ENCODE measurements around the gene SMIM5.

SMIM5 gene

DNA sequence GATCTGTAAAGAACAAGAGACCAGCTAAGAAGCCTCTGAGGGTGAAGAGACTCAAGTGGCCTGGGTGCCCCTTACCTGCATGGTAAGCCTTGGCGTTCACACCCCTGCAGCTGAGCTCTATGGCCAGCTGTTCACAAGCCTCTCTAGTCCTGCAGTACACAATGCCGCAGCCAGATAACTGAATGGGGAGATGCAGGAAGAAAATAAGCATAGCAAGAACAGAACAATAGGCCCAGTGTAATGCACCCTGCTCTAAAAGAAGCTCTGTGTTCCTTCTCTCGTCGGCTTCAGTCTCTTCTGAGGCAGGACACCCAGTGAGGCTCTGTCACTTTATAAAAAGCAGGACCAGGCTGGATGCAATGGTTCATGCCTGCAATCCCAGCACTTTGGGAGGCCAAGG lies 28.3 kb downstream of the SMIM5 start:
- H3K27ac ChIP-seq (ENCODE audit: low read length, poor library complexity, severe bottlenecking) = no peak overlapping the region
- H3K4me1 ChIP-seq (ENCODE audit: control insufficient read depth, insufficient read depth, low read depth, low read length) = peaks cover 7% of the 10 kb centered on the region
- H2BK12ac ChIP-seq (ENCODE audit: low read length in 2 of 2) = no peak overlapping the region
- no peak overlapping the region for H3K4me3 ChIP-seq (ENCODE audit: insufficient read depth in 1 of 2, low read depth in 1 of 2, low read length in 2 of 2)
- no peaks in the 10 kb centered on the region for H3K9me3 ChIP-seq (ENCODE audit: control insufficient read depth, low read length)
- no peak overlapping the region for H3K4ac ChIP-seq (ENCODE audit: low read depth in 1 of 2, low read length in 2 of 2)
- H3K9ac ChIP-seq (ENCODE audit: low read length) = no peak overlapping the region
- no peaks in the 10 kb centered on the region for H3K27me3 ChIP-seq (ENCODE audit: control insufficient read depth in 1 of 2, insufficient read depth in 1 of 2, low read length in 2 of 2)
- H2AK5ac ChIP-seq (ENCODE audit: low read length, severe bottlenecking) = no peak overlapping the region
- H2BK5ac ChIP-seq (ENCODE audit: low read depth, low read length, poor library complexity, severe bottlenecking) = no peak overlapping the region
- no peak overlapping the region for H3K18ac ChIP-seq (ENCODE audit: low read depth in 1 of 2, low read length in 2 of 2)
- no peak overlapping the region for H4K91ac ChIP-seq (ENCODE audit: low read length)
- no peak overlapping the region for H3K23ac ChIP-seq (ENCODE audit: low read length in 2 of 2)
- 96% methylated on average over 4 of the region's 4 CpGs for WGBS
- H3K36me3 ChIP-seq (ENCODE audit: control insufficient read depth in 1 of 2, insufficient read depth in 2 of 2, low read depth in 1 of 2, low read length in 2 of 2) = peaks cover 38 to 62% of the 10 kb centered on the region in 2 experiments
- DNase-seq = no peak
- no peak overlapping the region for H2BK15ac ChIP-seq (ENCODE audit: low read depth, poor library complexity, severe bottlenecking)
- no peak overlapping the region for H4K8ac ChIP-seq (ENCODE audit: low read length)
- no peak overlapping the region for H3K4me2 ChIP-seq (ENCODE audit: low read length, poor library complexity, severe bottlenecking)
- H3K14ac ChIP-seq (ENCODE audit: low read length in 2 of 2) = no peak overlapping the region
- peaks cover 26% of the 10 kb centered on the region for H3K79me1 ChIP-seq (replicated peaks; ENCODE audit: low read length, poor library complexity, severe bottlenecking)
- H2BK120ac ChIP-seq (ENCODE audit: low read depth, low read length) = no peak overlapping the region
- no peak overlapping the region for H2AFZ ChIP-seq (ENCODE audit: low read depth, low read length)

- peaks cover 34 to 56% of the 10 kb centered on the region in 2 experiments for H3K36me3 ChIP-seq (ENCODE audit: control insufficient read depth in 1 of 2, insufficient read depth in 2 of 2, low read depth in 1 of 2, low read length in 2 of 2)
- H3K4me3 ChIP-seq (ENCODE audit: insufficient read depth in 1 of 2, low read depth in 1 of 2, low read length in 2 of 2) = no peak overlapping the region
- no peak overlapping the region for H3K4ac ChIP-seq (ENCODE audit: low read depth in 1 of 2, low read length in 2 of 2)
- H3K23ac ChIP-seq (ENCODE audit: low read length in 2 of 2) = no peak overlapping the region
- no peak overlapping the region for H3K4me2 ChIP-seq (ENCODE audit: low read length, poor library complexity, severe bottlenecking)
- no peak overlapping the region for H2BK120ac ChIP-seq (ENCODE audit: low read depth, low read length)
- no peak overlapping the region for H2AFZ ChIP-seq (ENCODE audit: low read depth, low read length)
- no peaks in the 10 kb centered on the region for H3K9me3 ChIP-seq (ENCODE audit: control insufficient read depth, low read length)
- H2BK15ac ChIP-seq (ENCODE audit: low read depth, poor library complexity, severe bottlenecking) = no peak overlapping the region
- no peak overlapping the region for H3K18ac ChIP-seq (ENCODE audit: low read depth in 1 of 2, low read length in 2 of 2)
- no peak overlapping the region for H2BK12ac ChIP-seq (ENCODE audit: low read length in 2 of 2)
- WGBS = 97% methylated on average over 9 of the region's 9 CpGs
- no peaks in the 10 kb centered on the region for H3K27me3 ChIP-seq (ENCODE audit: control insufficient read depth in 1 of 2, insufficient read depth in 1 of 2, low read length in 2 of 2)
- DNase-seq = no peak
- no peak overlapping the region for H3K9ac ChIP-seq (ENCODE audit: low read length)
- peaks cover 7% of the 10 kb centered on the region for H3K4me1 ChIP-seq (ENCODE audit: control insufficient read depth, insufficient read depth, low read depth, low read length)
- H3K27ac ChIP-seq (ENCODE audit: low read length, poor library complexity, severe bottlenecking) = no peak overlapping the region
- H4K91ac ChIP-seq (ENCODE audit: low read length) = no peak overlapping the region
- H4K8ac ChIP-seq (ENCODE audit: low read length) = no peak overlapping the region
- no peak overlapping the region for H2AK5ac ChIP-seq (ENCODE audit: low read length, severe bottlenecking)
- H2BK5ac ChIP-seq (ENCODE audit: low read depth, low read length, poor library complexity, severe bottlenecking) = no peak overlapping the region
- no peak overlapping the region for H3K14ac ChIP-seq (ENCODE audit: low read length in 2 of 2)
- H3K79me1 ChIP-seq (replicated peaks; ENCODE audit: low read length, poor library complexity, severe bottlenecking) = peaks cover 28% of the 10 kb centered on the region
Observed at GRCh38 chr17:75662511-75662910, 29.3 kb downstream of the SMIM5 start.

DNA sequence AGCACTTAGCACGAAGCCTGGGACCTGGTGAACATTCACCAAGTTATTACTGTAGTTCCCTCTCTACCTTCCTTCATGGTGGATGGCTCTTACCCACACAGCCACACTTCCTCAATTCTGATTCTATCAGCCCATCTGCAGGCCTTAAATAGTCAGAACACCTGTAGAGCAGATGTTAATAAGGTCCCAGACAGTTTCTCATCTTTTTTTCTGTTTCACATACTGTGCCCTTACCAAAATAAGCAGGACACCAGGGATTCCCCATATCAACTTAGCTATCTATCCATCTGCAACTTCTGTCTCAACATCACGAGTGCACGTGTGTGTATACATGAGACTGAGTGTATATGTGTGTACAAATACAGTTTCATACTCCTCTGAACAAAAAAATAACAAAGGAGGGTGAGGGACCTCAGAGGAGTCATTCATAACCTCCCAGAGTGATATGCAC lies 30.9 kb downstream of the SMIM5 start:
- H4K8ac ChIP-seq (ENCODE audit: low read length) = no peak overlapping the region
- no peak overlapping the region for H3K4ac ChIP-seq (ENCODE audit: low read depth in 1 of 2, low read length in 2 of 2)
- no peaks in the 10 kb centered on the region for H3K9me3 ChIP-seq (ENCODE audit: control insufficient read depth, low read length)
- H3K36me3 ChIP-seq (ENCODE audit: control insufficient read depth in 1 of 2, insufficient read depth in 2 of 2, low read depth in 1 of 2, low read length in 2 of 2) = peaks cover 32 to 57% of the 10 kb centered on the region in 2 experiments
- no peak overlapping the region for H3K23ac ChIP-seq (ENCODE audit: low read length in 2 of 2)
- H2BK12ac ChIP-seq (ENCODE audit: low read length in 2 of 2) = no peak overlapping the region
- no peaks in the 10 kb centered on the region for H3K27me3 ChIP-seq (ENCODE audit: control insufficient read depth in 1 of 2, insufficient read depth in 1 of 2, low read length in 2 of 2)
- no peak overlapping the region for H2AFZ ChIP-seq (ENCODE audit: low read depth, low read length)
- no peak overlapping the region for H3K4me3 ChIP-seq (ENCODE audit: insufficient read depth in 1 of 2, low read depth in 1 of 2, low read length in 2 of 2)
- no peak overlapping the region for H3K14ac ChIP-seq (ENCODE audit: low read length in 2 of 2)
- DNase-seq = no peak
- no peak overlapping the region for H3K9ac ChIP-seq (ENCODE audit: low read length)
- no peak overlapping the region for H3K18ac ChIP-seq (ENCODE audit: low read depth in 1 of 2, low read length in 2 of 2)
- H3K4me1 ChIP-seq (ENCODE audit: control insufficient read depth, insufficient read depth, low read depth, low read length) = peaks cover 7% of the 10 kb centered on the region
- H2BK5ac ChIP-seq (ENCODE audit: low read depth, low read length, poor library complexity, severe bottlenecking) = no peak overlapping the region
- H2BK120ac ChIP-seq (ENCODE audit: low read depth, low read length) = no peak overlapping the region
- H2BK15ac ChIP-seq (ENCODE audit: low read depth, poor library complexity, severe bottlenecking) = no peak overlapping the region
- H3K27ac ChIP-seq (ENCODE audit: low read length, poor library complexity, severe bottlenecking) = no peak overlapping the region
- peaks cover 25% of the 10 kb centered on the region for H3K79me1 ChIP-seq (replicated peaks; ENCODE audit: low read length, poor library complexity, severe bottlenecking)
- no peak overlapping the region for H4K91ac ChIP-seq (ENCODE audit: low read length)
- WGBS = 96% methylated on average over 1 of the region's 3 CpGs
- H3K4me2 ChIP-seq (ENCODE audit: low read length, poor library complexity, severe bottlenecking) = no peak overlapping the region
- no peak overlapping the region for H2AK5ac ChIP-seq (ENCODE audit: low read length, severe bottlenecking)

DNA sequence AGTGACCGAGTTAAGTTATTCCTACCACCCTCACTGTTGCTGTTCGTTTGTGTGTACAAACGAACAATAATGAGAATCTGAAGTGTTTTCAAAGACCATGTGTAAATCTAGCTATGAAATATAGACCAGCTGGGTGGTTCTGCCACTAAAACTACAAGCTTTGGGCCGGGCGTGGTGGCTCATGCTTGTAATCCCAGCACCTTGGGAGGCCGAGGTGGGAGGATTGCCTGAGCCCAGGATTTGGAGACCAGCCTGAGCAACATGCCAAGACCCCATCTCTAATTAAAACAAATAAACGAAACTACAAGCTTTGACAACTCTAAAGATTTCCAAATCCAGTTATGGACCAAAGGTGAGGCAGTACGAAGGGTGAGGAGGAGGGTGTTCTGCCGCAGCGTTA lies 32.7 kb downstream of the SMIM5 start:
- Histone ChIP-seq H3K27me3 (ENCODE audit: control insufficient read depth in 1 of 2, insufficient read depth in 1 of 2, low read length in 2 of 2) (no peaks in the 10 kb centered on the region), H3K36me3 (ENCODE audit: control insufficient read depth in 1 of 2, insufficient read depth in 2 of 2, low read depth in 1 of 2, low read length in 2 of 2) (peaks cover 32 to 59% of the 10 kb centered on the region in 2 experiments), H2AFZ (ENCODE audit: low read depth, low read length) (no peak overlapping the region), H3K9ac (ENCODE audit: low read length) (peak overlapping the region; percentile 99), H3K18ac (ENCODE audit: low read depth in 1 of 2, low read length in 2 of 2) (no peak overlapping the region), H2AK5ac (ENCODE audit: low read length, severe bottlenecking) (no peak overlapping the region), H3K9me3 (ENCODE audit: control insufficient read depth, low read length) (no peaks in the 10 kb centered on the region), H3K4me1 (ENCODE audit: control insufficient read depth, insufficient read depth, low read depth, low read length) (peaks cover 7% of the 10 kb centered on the region), H2BK120ac (ENCODE audit: low read depth, low read length) (no peak overlapping the region), H3K79me1 (replicated peaks; ENCODE audit: low read length, poor library complexity, severe bottlenecking) (peaks cover 21% of the 10 kb centered on the region), H2BK12ac (ENCODE audit: low read length in 2 of 2) (no peak overlapping the region), H3K23ac (ENCODE audit: low read length in 2 of 2) (no peak overlapping the region), H3K4me3 (ENCODE audit: insufficient read depth in 1 of 2, low read depth in 1 of 2, low read length in 2 of 2) (peak overlapping the region in 1 of 2 experiments; percentile 99), H3K4me2 (ENCODE audit: low read length, poor library complexity, severe bottlenecking) (peak overlapping the region; percentile 69), H2BK15ac (ENCODE audit: low read depth, poor library complexity, severe bottlenecking) (no peak overlapping the region), H4K8ac (ENCODE audit: low read length) (peak overlapping the region; percentile 48), H3K27ac (ENCODE audit: low read length, poor library complexity, severe bottlenecking) (no peak overlapping the region), H3K4ac (ENCODE audit: low read depth in 1 of 2, low read length in 2 of 2) (no peak overlapping the region), H2BK5ac (ENCODE audit: low read depth, low read length, poor library complexity, severe bottlenecking) (no peak overlapping the region), H3K14ac (ENCODE audit: low read length in 2 of 2) (no peak overlapping the region), H4K91ac (ENCODE audit: low read length) (no peak overlapping the region)
- 97% methylated on average over 9 of the region's 10 CpGs for WGBS
- DNase-seq = no peak
